OCI-LY1 (cell line): ENCODE results near the gene GCK.

Source experiments
- EZH2 ChIP-seq: fragments of 200-600 bp; sonication (generic), shearing (Covaris generic); IDR thresholded peaks from 2 replicates; pipeline ENCODE4 v1.8.0; 2017; ENCODE audit warnings: borderline replicate concordance, mixed run types, mild to moderate bottlenecking, antibody characterized with exemption, low read length, moderate library complexity, mixed read lengths
- TF ChIP-seq, protein P1 (sequence below): fragments of 200-600 bp; sonication (generic), shearing (Covaris generic); IDR thresholded peaks from 2 replicates; pipeline ENCODE4 v1.5.1; 2017; ENCODE audit warnings: mild to moderate bottlenecking, antibody characterized with exemption, low read length, moderate library complexity, mixed read lengths

DNA sequence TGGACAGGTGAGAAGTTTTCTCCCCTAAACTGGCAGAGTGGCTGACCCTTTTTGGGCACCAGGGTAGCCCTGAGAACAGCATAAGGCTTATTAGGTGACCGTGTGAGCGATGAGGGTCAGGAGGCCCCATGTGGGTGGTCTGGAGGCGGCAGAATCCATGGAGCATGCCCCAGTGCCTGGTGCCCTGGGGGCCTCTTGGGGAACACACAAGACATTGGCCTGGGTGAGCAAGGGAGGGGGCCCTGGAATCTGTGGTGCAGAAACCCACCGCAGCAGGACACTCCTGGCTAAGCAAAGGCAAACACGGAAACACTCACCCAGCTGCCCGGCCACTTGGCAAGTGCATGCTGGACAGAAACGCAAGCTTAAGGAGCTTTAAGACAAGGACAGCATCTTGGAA, 41.0 kb upstream of the GCK start:
- TF ChIP-seq, protein P1, sequence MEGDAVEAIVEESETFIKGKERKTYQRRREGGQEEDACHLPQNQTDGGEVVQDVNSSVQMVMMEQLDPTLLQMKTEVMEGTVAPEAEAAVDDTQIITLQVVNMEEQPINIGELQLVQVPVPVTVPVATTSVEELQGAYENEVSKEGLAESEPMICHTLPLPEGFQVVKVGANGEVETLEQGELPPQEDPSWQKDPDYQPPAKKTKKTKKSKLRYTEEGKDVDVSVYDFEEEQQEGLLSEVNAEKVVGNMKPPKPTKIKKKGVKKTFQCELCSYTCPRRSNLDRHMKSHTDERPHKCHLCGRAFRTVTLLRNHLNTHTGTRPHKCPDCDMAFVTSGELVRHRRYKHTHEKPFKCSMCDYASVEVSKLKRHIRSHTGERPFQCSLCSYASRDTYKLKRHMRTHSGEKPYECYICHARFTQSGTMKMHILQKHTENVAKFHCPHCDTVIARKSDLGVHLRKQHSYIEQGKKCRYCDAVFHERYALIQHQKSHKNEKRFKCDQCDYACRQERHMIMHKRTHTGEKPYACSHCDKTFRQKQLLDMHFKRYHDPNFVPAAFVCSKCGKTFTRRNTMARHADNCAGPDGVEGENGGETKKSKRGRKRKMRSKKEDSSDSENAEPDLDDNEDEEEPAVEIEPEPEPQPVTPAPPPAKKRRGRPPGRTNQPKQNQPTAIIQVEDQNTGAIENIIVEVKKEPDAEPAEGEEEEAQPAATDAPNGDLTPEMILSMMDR = no peak
- no peak for TF ChIP-seq EZH2
